Cardiac muscle cell (in vitro differentiated cells and primary cell): ENCODE measurements around the gene ST6GALNAC3. TPM values are rescaled to one million over a fixed set of nuclear protein-coding genes. Genes with fewer than 3 reads are reported as not detected.

Source experiments
- DNase-seq, 2 donors: peaks; one replicate each; pipeline versions ENCODE4 v3.0.0 to v3.0.0-alpha.2; 2010 to 2017; ENCODE audit warnings: low read depth in 1 of 2, low spot score in 1 of 2
- H3K27ac ChIP-seq: fragments of 200-600 bp; sonication (generic); 2 replicates; pipeline ENCODE4 v1.5.1; 2016
- H3K27me3 ChIP-seq: fragments of 200-600 bp; sonication (generic); 2 replicates; pipeline ENCODE4 v1.6.0; 2016; ENCODE audit warnings: control low read depth
- H3K36me3 ChIP-seq: fragments of 200-600 bp; sonication (generic); 2 replicates; pipeline ENCODE4 v1.5.1; 2016; ENCODE audit warnings: control low read depth
- H3K4me1 ChIP-seq: fragments of 200-600 bp; sonication (generic); 2 replicates; pipeline ENCODE4 v1.8.1; 2017; ENCODE audit warnings: low read depth, mild to moderate bottlenecking, mixed run types
- H3K4me3 ChIP-seq: fragments of 200-600 bp; sonication (generic); 2 replicates; pipeline ENCODE4 v1.5.1; 2016; ENCODE audit warnings: mild to moderate bottlenecking
- H3K9me3 ChIP-seq: fragments of 200-600 bp; sonication (generic); 2 replicates; pipeline ENCODE4 v1.5.1; 2017; ENCODE audit warnings: low read depth, mild to moderate bottlenecking, control low read depth
- polyA plus RNA-seq: library from polyadenylated mRNA; unstranded; fragments of >200 nt; fragmentation: Nextera tagmentation; extraction: Ambion mirVana; gene quantifications from 2 replicates; pipeline ENCODE4 v1.2.1, GENCODE V29; 2016
- total RNA-seq: library from RNA; depleted of rRNA; stranded (reverse); fragments of >200 nt; gene quantifications from 2 replicates; pipeline ENCODE4 v1.2.3, GENCODE V29; 2016
- TF ChIP-seq, protein P1 (sequence below): IDR thresholded peaks from 2 replicates; pipeline ENCODE4 v1.5.1; 2012; ENCODE audit warnings: low read depth, mild to moderate bottlenecking, low read length

ST6GALNAC3 gene
- total and polyA plus RNA-seq, 2 experiments from 2014 or later, result 10.4 to 14.8 TPM

DNA sequence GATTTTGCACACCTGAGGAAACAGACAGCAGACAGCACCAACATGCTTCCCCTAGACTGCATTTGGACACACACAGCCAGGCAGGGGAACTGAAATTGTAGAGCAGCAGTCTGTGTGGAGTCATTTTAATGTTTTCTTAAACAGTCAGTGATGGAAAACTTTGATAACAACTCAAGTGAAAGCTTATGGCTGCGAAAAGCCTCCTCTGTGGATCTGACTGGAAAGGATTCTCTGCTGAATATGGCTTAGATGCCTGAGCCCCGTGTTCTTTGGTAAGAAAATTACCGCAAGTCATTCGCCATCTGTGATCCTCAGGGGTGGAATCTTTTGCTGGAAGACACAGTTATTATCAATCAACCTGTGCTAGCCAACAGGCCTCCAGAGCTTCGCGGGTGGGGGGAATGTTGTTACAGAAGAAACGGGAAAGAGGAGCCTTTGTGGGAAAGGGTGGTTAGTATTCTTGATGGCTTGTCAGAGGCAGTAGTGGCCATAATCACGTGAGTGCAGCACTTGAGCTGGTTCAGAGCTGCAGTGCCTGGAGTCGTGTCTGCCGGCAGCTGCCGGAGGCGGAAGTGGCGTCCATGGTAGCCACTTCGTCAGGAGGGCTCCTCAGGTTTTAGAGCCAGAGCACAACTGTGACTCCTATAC, 204.7 kb downstream of the ST6GALNAC3 start:
- Histone ChIP-seq H3K4me1 (peaks cover 8% of the 10 kb centered on the region), H3K27ac (peak overlapping the region; percentile 69), H3K27me3 (no peaks in the 10 kb centered on the region), H3K9me3 (no peaks in the 10 kb centered on the region), H3K36me3 (no peaks in the 10 kb centered on the region), H3K4me3 (no peak overlapping the region)
- peak in 1 of 2 donors; percentile 54 for DNase-seq
- TF ChIP-seq, protein P1, sequence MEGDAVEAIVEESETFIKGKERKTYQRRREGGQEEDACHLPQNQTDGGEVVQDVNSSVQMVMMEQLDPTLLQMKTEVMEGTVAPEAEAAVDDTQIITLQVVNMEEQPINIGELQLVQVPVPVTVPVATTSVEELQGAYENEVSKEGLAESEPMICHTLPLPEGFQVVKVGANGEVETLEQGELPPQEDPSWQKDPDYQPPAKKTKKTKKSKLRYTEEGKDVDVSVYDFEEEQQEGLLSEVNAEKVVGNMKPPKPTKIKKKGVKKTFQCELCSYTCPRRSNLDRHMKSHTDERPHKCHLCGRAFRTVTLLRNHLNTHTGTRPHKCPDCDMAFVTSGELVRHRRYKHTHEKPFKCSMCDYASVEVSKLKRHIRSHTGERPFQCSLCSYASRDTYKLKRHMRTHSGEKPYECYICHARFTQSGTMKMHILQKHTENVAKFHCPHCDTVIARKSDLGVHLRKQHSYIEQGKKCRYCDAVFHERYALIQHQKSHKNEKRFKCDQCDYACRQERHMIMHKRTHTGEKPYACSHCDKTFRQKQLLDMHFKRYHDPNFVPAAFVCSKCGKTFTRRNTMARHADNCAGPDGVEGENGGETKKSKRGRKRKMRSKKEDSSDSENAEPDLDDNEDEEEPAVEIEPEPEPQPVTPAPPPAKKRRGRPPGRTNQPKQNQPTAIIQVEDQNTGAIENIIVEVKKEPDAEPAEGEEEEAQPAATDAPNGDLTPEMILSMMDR, result no peak

DNA sequence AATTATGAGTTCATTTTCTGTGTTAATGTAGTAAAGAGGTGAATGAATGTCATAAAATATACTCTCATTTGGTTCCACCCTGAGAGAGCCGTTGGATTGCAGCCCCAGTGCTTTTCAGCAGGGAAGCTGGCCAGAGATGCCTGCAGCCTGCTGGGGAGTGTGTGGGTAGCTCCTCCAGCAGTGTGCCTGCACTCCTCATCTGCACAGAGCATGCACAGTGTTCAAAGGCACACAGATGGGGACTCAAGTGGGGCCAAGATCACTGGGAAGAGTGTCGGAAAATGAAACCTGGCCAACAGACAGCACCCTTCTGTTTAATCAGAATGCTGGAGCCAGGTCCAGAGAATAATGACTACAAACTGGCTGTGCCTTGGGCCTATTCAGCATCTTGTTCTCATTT, 206.8 kb downstream of the ST6GALNAC3 start:
- TF ChIP-seq, protein P1, result no peak
- no peaks in the 10 kb centered on the region for H3K27me3 ChIP-seq
- no peak overlapping the region for H3K4me3 ChIP-seq
- peak in 1 of 2 donors; percentile 31 for DNase-seq
- H3K36me3 ChIP-seq, result no peaks in the 10 kb centered on the region
- H3K4me1 ChIP-seq, result peaks cover 14% of the 10 kb centered on the region
- no peak overlapping the region for H3K27ac ChIP-seq
- no peaks in the 10 kb centered on the region for H3K9me3 ChIP-seq

DNA sequence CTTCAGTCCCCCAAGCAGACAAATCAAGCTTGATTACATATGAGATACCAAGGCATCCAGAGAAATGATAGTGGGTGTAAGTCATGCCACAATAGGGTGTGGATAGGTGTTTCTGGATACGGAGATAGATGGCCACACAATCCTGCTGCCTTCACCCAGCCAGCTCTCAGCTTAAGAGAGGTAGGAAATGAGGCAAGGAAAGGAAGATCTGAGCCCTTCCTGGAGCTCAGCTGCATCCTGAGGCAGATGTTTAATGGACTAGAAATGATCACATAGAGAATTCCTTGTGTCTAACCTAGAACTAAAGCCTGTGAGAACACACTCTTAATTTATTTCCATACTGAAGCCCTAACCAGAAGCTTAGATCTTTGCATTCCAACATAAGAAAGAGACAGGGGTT, 210.3 kb downstream of the ST6GALNAC3 start:
- DNase-seq, result no peak
- H3K36me3 ChIP-seq, result no peaks in the 10 kb centered on the region
- no peak overlapping the region for H3K27ac ChIP-seq
- H3K4me3 ChIP-seq, result no peak overlapping the region
- no peaks in the 10 kb centered on the region for H3K9me3 ChIP-seq
- TF ChIP-seq, protein P1, result no peak
- peaks cover 9% of the 10 kb centered on the region for H3K4me1 ChIP-seq
- H3K27me3 ChIP-seq, result no peaks in the 10 kb centered on the region

DNA sequence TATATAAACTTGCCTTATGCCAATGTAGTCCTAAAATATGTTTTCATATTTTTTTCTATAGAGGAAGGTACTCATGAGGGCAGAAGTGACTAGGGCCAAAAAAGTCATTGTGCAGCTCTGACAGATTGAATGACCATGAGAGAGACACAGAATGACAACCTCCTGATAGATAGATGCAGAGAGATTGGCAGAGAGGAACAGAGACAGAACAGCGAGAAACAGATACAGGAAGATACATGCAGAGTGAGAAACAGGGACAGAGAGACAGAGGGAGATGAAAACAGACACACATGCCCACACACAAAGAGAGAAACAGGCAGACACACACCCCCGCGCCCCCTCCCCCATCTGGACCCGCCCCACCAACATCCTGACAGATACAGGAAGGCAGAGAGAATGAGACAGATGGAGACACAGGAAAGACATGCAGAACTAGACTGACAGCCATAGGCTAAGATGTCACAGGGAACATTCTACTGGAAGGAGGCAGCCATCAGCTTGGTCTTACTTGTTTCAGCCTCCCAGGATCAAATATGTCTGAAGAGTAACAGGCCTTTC, 211.1 kb downstream of the ST6GALNAC3 start:
- no peaks in the 10 kb centered on the region for H3K36me3 ChIP-seq
- H3K4me1 ChIP-seq, result peaks cover 9% of the 10 kb centered on the region
- H3K27me3 ChIP-seq, result no peaks in the 10 kb centered on the region
- no peak for DNase-seq
- no peak overlapping the region for H3K4me3 ChIP-seq
- H3K27ac ChIP-seq, result peak overlapping the region; percentile 25
- TF ChIP-seq, protein P1, result no peak
- H3K9me3 ChIP-seq, result no peaks in the 10 kb centered on the region

DNA sequence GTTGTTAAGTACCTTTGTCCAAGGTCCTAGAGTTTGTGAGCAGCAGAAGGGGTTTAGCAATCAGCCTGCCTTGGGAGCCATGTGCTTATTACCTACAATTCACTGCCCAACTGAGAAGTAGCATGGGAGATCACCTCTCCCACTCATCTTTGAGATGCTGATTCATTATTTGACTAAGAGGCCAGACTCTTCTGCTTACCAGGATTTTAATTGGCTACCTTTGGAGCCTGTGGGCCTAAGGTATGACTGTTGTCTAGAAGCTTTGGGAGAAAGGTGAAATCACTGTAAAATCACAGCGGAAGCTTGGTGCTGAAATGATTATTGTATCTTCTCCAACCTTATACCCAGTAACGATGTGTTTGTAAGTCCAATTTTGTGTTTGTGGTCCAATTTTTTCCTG, 213.4 kb downstream of the ST6GALNAC3 start:
- no peak for DNase-seq
- no peaks in the 10 kb centered on the region for H3K36me3 ChIP-seq
- no peaks in the 10 kb centered on the region for H3K9me3 ChIP-seq
- no peak overlapping the region for H3K4me3 ChIP-seq
- TF ChIP-seq, protein P1, result no peak
- no peak overlapping the region for H3K27ac ChIP-seq
- peaks cover 9% of the 10 kb centered on the region for H3K4me1 ChIP-seq
- H3K27me3 ChIP-seq, result no peaks in the 10 kb centered on the region
